H1 (cell line): ENCODE measurements around the gene DSE. TPM values are rescaled to one million over a fixed set of nuclear protein-coding genes. Genes with fewer than 3 reads are reported as not detected.

ENCODE experiments used
- CTCF ChIA-PET: fragments of 300-600 bp; sonication (Branson Sonifier 250); formaldehyde crosslinking; loops from one replicate; lab custom pipeline; 2021; ENCODE audit not compliant: partially characterized antibody; lab: Charles Lee
- POLR2A ChIA-PET: fragments of 300-600 bp; sonication (Branson Sonifier 250); formaldehyde crosslinking; loops from one replicate; lab custom pipeline; 2021; ENCODE audit warnings: inconsistent platforms; ENCODE audit not compliant: partially characterized antibody; lab: Charles Lee
- DNase-seq, 2 experiments: peaks; one replicate each; pipeline versions ENCODE4 v3.0.0 to v3.0.0-alpha.2; 2010 to 2022; ENCODE audit warnings: low spot score in 2 of 2, low read depth in 1 of 2, mixed read lengths in 1 of 2
- FAIRE-seq: peaks from 2 replicates; lab custom pipeline; 2011; peaks lifted over from hg19 to GRCh38; lab: Jason Lieb, UNC
- H2AFZ ChIP-seq: 2 replicates; pipeline ENCODE4 v1.8.1; 2012; ENCODE audit warnings: low read length, inconsistent platforms
- H2AK5ac ChIP-seq: 2 replicates; pipeline ENCODE4 v1.6.1; 2013; ENCODE audit warnings: low read depth, low read length
- H2BK120ac ChIP-seq: replicated peaks from 2 replicates; pipeline ENCODE3; 2013; ENCODE audit warnings: low read depth, low read length, inconsistent platforms
- H2BK12ac ChIP-seq: 2 replicates; pipeline ENCODE4 v1.6.1; 2013; ENCODE audit warnings: low read depth, low read length
- H2BK15ac ChIP-seq: 2 replicates; pipeline ENCODE4 v1.6.1; 2013; ENCODE audit warnings: low read length
- H2BK20ac ChIP-seq: 2 replicates; pipeline ENCODE4 v1.6.1; 2013; ENCODE audit warnings: low read length
- H2BK5ac ChIP-seq: 2 replicates; pipeline ENCODE4 v1.6.1; 2013; ENCODE audit warnings: low read depth, low read length
- H3K14ac ChIP-seq: 2 replicates; pipeline ENCODE4 v1.6.1; 2013; ENCODE audit warnings: inconsistent platforms; ENCODE audit not compliant: insufficient read length
- H3K18ac ChIP-seq: 2 replicates; pipeline ENCODE4 v1.6.1; 2013; ENCODE audit warnings: low read length; ENCODE audit errors: extremely low read depth
- H3K23ac ChIP-seq: 2 replicates; pipeline ENCODE4 v1.6.1; 2013; ENCODE audit warnings: inconsistent platforms; ENCODE audit not compliant: insufficient read length
- H3K23me2 ChIP-seq: 2 replicates; pipeline ENCODE4 v1.6.1; 2013; ENCODE audit warnings: low read depth, low read length
- H3K27ac ChIP-seq: 2 replicates; pipeline ENCODE4 v1.6.1; 2011; ENCODE audit warnings: low read depth, low read length, inconsistent platforms
- H3K27me3 ChIP-seq, 4 experiments: replicated peaks in 1 of 4; 1 replicate in 1 of 4; 2 replicates in 3 of 4; pipeline versions ENCODE4 v1.6.1 to v1.8.1; 2011 to 2013; ENCODE audit warnings: low read length in 3 of 4, mild to moderate bottlenecking in 3 of 4, inconsistent platforms in 2 of 4, mixed read lengths in 2 of 4, moderate library complexity in 1 of 4; ENCODE audit not compliant: control insufficient read depth in 3 of 4, insufficient read depth in 3 of 4; ENCODE audit errors: extremely low read depth in 1 of 4
- H3K36me3 ChIP-seq, 4 experiments: 2 replicates each; pipeline versions ENCODE4 v1.6.1 to v1.8.1; 2011 to 2013; ENCODE audit warnings: mild to moderate bottlenecking in 4 of 4, low read length in 3 of 4, moderate library complexity in 2 of 4, control low read depth in 1 of 4, inconsistent platforms in 1 of 4; ENCODE audit not compliant: insufficient read depth in 4 of 4, control insufficient read depth in 2 of 4
- H3K4ac ChIP-seq: replicated peaks from 2 replicates; pipeline ENCODE3; 2013; ENCODE audit warnings: low read length, low read depth, mixed read lengths, inconsistent platforms; ENCODE audit not compliant: insufficient read length
- H3K4me1 ChIP-seq, 4 experiments: replicated peaks in 1 of 4; 1 replicate in 1 of 4; 2 replicates in 3 of 4; pipeline versions ENCODE4 v1.6.1 to v1.8.1; 2011 to 2013; ENCODE audit warnings: low read length in 3 of 4, inconsistent platforms in 2 of 4, mixed read lengths in 1 of 4; ENCODE audit not compliant: insufficient read depth in 4 of 4, control insufficient read depth in 3 of 4
- H3K4me2 ChIP-seq, 2 experiments: 2 replicates each; pipeline versions ENCODE4 v1.6.1 to v1.8.1; 2011 to 2013; ENCODE audit warnings: low read depth in 2 of 2, low read length in 2 of 2, control low read depth in 1 of 2, inconsistent platforms in 1 of 2, mild to moderate bottlenecking in 1 of 2; ENCODE audit not compliant: insufficient read depth in 1 of 2
- H3K4me3 ChIP-seq, 4 experiments: fragments of 200-600, 300-600 bp in 1 of 4; sonication (generic), shearing (Covaris generic), sonication (Bioruptor Twin) in 1 of 4; 2 replicates each; pipeline versions ENCODE4 v1.5.1 to v1.8.1; 2011 to 2016; ENCODE audit warnings: low read length in 4 of 4, low read depth in 3 of 4, control low read depth in 2 of 4, inconsistent platforms in 2 of 4, mild to moderate bottlenecking in 2 of 4, mixed read lengths in 1 of 4, moderate library complexity in 1 of 4; ENCODE audit not compliant: insufficient read depth in 2 of 4; ENCODE audit errors: extremely low read depth in 1 of 4
- H3K56ac ChIP-seq: replicated peaks from 2 replicates; pipeline ENCODE3; 2013; ENCODE audit warnings: low read depth, mild to moderate bottlenecking, mixed read lengths, low read length, inconsistent platforms; ENCODE audit not compliant: insufficient read length
- H3K79me1 ChIP-seq: 2 replicates; pipeline ENCODE4 v1.6.1; 2013; ENCODE audit warnings: low read depth, low read length, control low read depth
- H3K79me2 ChIP-seq, 2 experiments: 2 replicates each; pipeline versions ENCODE4 v1.6.1 to v1.8.1; 2012 to 2013; ENCODE audit warnings: low read length in 2 of 2, mild to moderate bottlenecking in 2 of 2, inconsistent platforms in 1 of 2; ENCODE audit not compliant: insufficient read depth in 2 of 2, control insufficient read depth in 1 of 2
- H3K9ac ChIP-seq, 4 experiments: replicated peaks in 1 of 4; 1 replicate in 1 of 4; 2 replicates in 3 of 4; pipeline versions ENCODE4 v1.6.1 to v1.8.1; 2011 to 2013; ENCODE audit warnings: low read depth in 3 of 4, low read length in 3 of 4, control low read depth in 2 of 4, mild to moderate bottlenecking in 2 of 4, moderate library complexity in 2 of 4, inconsistent platforms in 1 of 4; ENCODE audit errors: extremely low read depth in 1 of 4
- H3K9me3 ChIP-seq, 2 experiments: 2 replicates each; pipeline versions ENCODE4 v1.6.1 to v1.8.1; 2012 to 2013; ENCODE audit warnings: mild to moderate bottlenecking in 2 of 2, moderate library complexity in 2 of 2, control low read depth in 1 of 2, inconsistent platforms in 1 of 2, low read depth in 1 of 2, low read length in 1 of 2, mixed read lengths in 1 of 2; ENCODE audit not compliant: insufficient read depth in 2 of 2
- H4K20me1 ChIP-seq, 2 experiments: replicated peaks in 1 of 2; 2 replicates each; pipeline versions ENCODE3 to v1.8.1; 2011 to 2013; ENCODE audit warnings: inconsistent platforms in 2 of 2, low read length in 2 of 2, mild to moderate bottlenecking in 1 of 2; ENCODE audit not compliant: insufficient read depth in 2 of 2, control insufficient read depth in 1 of 2
- H4K5ac ChIP-seq: 2 replicates; pipeline ENCODE4 v1.6.1; 2013; ENCODE audit warnings: low read length, low read depth, mixed read lengths, inconsistent platforms; ENCODE audit not compliant: insufficient read length
- H4K8ac ChIP-seq: 2 replicates; pipeline ENCODE4 v1.8.0; 2013; ENCODE audit warnings: mild to moderate bottlenecking, moderate library complexity, low read length, inconsistent platforms; ENCODE audit not compliant: insufficient read depth; ENCODE audit errors: extremely low read depth
- H4K91ac ChIP-seq: replicated peaks from 2 replicates; pipeline ENCODE3; 2013; ENCODE audit warnings: low read length, mixed read lengths, inconsistent platforms; ENCODE audit not compliant: insufficient read length
- BRCA1 ChIP-seq: IDR thresholded peaks from 2 replicates; pipeline ENCODE4 v1.6.1; 2012; ENCODE audit warnings: low read depth, low read length, improper control_type of control experiment
- CTBP2 ChIP-seq: IDR thresholded peaks from 2 replicates; pipeline ENCODE4 v1.7.0; 2011; ENCODE audit warnings: borderline replicate concordance, mild to moderate bottlenecking, moderate library complexity, mixed read lengths, low read length; ENCODE audit not compliant: insufficient read depth, insufficient read length
- EGR1 ChIP-seq: IDR thresholded peaks from 2 replicates; pipeline ENCODE4 v1.6.1; 2011; ENCODE audit warnings: low read depth, low read length, borderline replicate concordance
- KDM1A ChIP-seq: fragments of 200-600, 300-600 bp; sonication (generic); IDR thresholded peaks from 2 replicates; pipeline ENCODE4 v1.7.1; 2016; ENCODE audit warnings: mild to moderate bottlenecking, low read length, borderline replicate concordance
- SP1 ChIP-seq: IDR thresholded peaks from 2 replicates; pipeline ENCODE4 v1.6.1; 2011; ENCODE audit warnings: low read depth, low read length
- SP2 ChIP-seq: IDR thresholded peaks from 2 replicates; pipeline ENCODE4 v1.6.1; 2012; ENCODE audit warnings: mild to moderate bottlenecking, low read length, inconsistent platforms
- WGBS, 2 experiments: shearing (Covaris generic) in 1 of 2; methylation state at CpG; one replicate each; pipeline versions ENCODE4 v1.1.6 to v1.1.7; 2013 to 2015; ENCODE audit warnings: low lambda C conversion rate in 2 of 2, mixed read lengths in 2 of 2, inconsistent platforms in 1 of 2, low coverage in 1 of 2, missing lambda C conversion rate in 1 of 2; ENCODE audit not compliant: insufficient replicate concordance in 2 of 2, insufficient coverage in 1 of 2, insufficient read length in 1 of 2; ENCODE audit errors: extremely low coverage in 1 of 2, missing lambda C conversion rate in 1 of 2; 5-methylcytosine and 5-hydroxymethylcytosine counted together
- polyA plus RNA-seq, 7 experiments: library from polyadenylated mRNA; depleted of rRNA in 3 of 7; stranded (reverse) in 5 of 7; unstranded in 2 of 7; fragments of >200 nt in 5 of 7; fragments of 200-250 nt in 2 of 7; gene quantifications; 1 replicate in 5 of 7; 2 replicates in 1 of 7; 4 replicates in 1 of 7; pipeline versions ENCODE4 v1.2.1 to v1.2.3, GENCODE V29; 2011 to 2013; ENCODE audit warnings: missing spikeins in 2 of 7, mixed read lengths in 2 of 7
- total RNA-seq: library from RNA; stranded (reverse); fragmentation: NEBNext Ultra II Directional; extraction: Animal tissue kit (Norgen Biotek cat#: 25700); gene quantifications from 2 replicates; pipeline ENCODE4 v1.2.1, GENCODE V29; 2021

The DSE gene
- total and polyA plus RNA-seq, 2 of the 8 experiments (the other 6 are each of a cell fraction or from before 2014, with no cell fraction given), result 32.5 to 94.4 TPM

DNA sequence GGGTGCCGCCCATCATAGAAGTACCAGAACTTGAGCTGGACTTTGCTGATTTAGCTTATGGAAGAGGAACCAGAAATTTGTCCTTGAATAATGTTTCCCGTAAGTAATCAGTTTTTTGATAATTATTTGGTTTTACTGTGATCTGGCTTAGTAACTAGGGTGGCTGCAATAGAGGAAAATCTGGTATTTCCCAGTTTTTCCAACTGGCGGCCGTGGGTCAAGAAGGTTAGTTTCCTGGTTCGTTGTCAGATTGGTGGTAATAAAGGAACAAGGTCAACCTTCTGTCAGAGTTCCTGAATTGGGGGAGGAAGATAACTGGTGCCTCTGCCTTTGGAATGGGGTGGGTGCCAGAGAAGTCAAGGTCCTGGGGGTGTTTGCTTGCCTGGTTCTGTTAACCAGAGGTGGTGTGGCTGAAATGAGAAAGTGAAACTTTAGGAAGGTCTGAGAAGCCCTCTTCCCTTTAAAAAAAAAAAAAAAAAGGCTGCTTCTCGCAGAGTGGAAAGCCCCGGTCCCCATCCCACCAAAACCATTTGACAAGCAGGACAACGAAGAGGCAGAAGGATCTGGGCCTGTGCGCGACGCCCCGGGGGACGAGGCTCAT lies 90.7 kb downstream of the DSE start, which contains the start of gene CALHM6:
Gene CALHM6 (plus strand): TSS at position 45 of the 601 bp plus-strand sequence. CDS start 555 bp downstream, at position 600.
- Histone ChIP-seq H2BK120ac (no peak within 1 kb of the TSS), H4K8ac (peak within 1 kb of the TSS; percentile 75; the same call in 1 of the 2 replicates), H2BK15ac (no peak within 1 kb of the TSS), H3K27me3 (peaks cover 8 to 33% (median 25%) of the 10 kb centered on the region in 4 experiments), H4K91ac (peak within 1 kb of the TSS; percentile 53), H3K4me3 (peak within 1 kb of the TSS; percentile 23 to 57 (median 43)), H3K4ac (no peak within 1 kb of the TSS), H3K18ac (peak within 1 kb of the TSS; percentile 81), H2BK20ac (no peak within 1 kb of the TSS), H4K20me1 (no peaks in the 10 kb centered on the region), H4K5ac (no peak within 1 kb of the TSS), H3K56ac (no peak within 1 kb of the TSS), H3K4me2 (peak within 1 kb of the TSS; percentile 57 to 87), H3K23me2 (peaks cover 4% of the 10 kb centered on the region; the same call in 1 of the 2 replicates), H3K79me2 (no peaks in the 10 kb centered on the region), H3K4me1 (peaks cover 3 to 4% (median 3%) of the 10 kb centered on the region in 4 experiments), H3K14ac (no peak within 1 kb of the TSS), H3K9ac (peak within 1 kb of the TSS; percentile 2 to 56 (median 54); a peak in 5 of 7 replicates), H3K23ac (no peak within 1 kb of the TSS), H3K9me3 (no peaks in the 10 kb centered on the region), H3K79me1 (no peaks in the 10 kb centered on the region), H2BK5ac (no peak within 1 kb of the TSS; the same call in 1 of the 2 replicates), H3K27ac (no peak within 1 kb of the TSS), H2AFZ (peak within 1 kb of the TSS; percentile 61; the same call in 1 of the 2 replicates), H2BK12ac (peak within 1 kb of the TSS; percentile 89; the same call in 1 of the 2 replicates), H2AK5ac (no peak within 1 kb of the TSS), H3K36me3 (no peaks in the 10 kb centered on the region)
- TF ChIP-seq CTBP2 (no peak), SP1 (no peak), EGR1 (no peak), SP2 (no peak), BRCA1 (no peak), KDM1A (no peak)
- DNase-seq (no peak), FAIRE-seq (no peak)
- ChIA-PET POLR2A (interaction anchor here (1.0 to 1.4 kb wide), 4 partner anchors 17 to 109 kb away, joined by 3 to 8 read pairs (median 4); partner anchors contain the start of gene DSE), CTCF (interaction anchor here (1.0 kb wide), 3 partner anchors 8 to 174 kb away, joined by 3 to 6 read pairs (median 5); no protein-coding TSS in a partner anchor)
- WGBS, 2 experiments, result 71% methylated on average over 6 of the region's 13 CpGs; no CpG with 5 or more reads in 1 of the 2 experiments
